ENCODE measurements around the gene AATK. TPM values are rescaled to one million over a fixed set of nuclear protein-coding genes. Genes with fewer than 3 reads are reported as not detected.
"Not testable (repeated sequence)": the region's sequence is repeated elsewhere in the genome, so short reads cannot be mapped to it uniquely, and the experiment has no call there.

The AATK gene
- total and polyA plus RNA-seq, 2 experiments from 2014 or later: 5.7 to 6.3 TPM

GRCh38 chr17:81080019-81080418 is 86.0 kb downstream of the AATK start:
- 65% methylated on average over 19 of the region's 19 CpGs for WGBS (ENCODE audit: low lambda C conversion rate, missing lambda C conversion rate)

GRCh38 chr17:81078026-81078913 is 87.8 kb downstream of the AATK start:
- 97% methylated on average over 23 of the region's 45 CpGs for WGBS (ENCODE audit: low lambda C conversion rate, missing lambda C conversion rate)
- H3K36me3 ChIP-seq (replicated peaks; ENCODE audit: insufficient read depth, low read depth); H3K27ac ChIP-seq; H3K9me3 ChIP-seq (ENCODE audit: low read depth); H3K79me2 ChIP-seq; DNase-seq (ENCODE audit: low spot score); H3K27me3 ChIP-seq; H3K9me2 ChIP-seq (replicated peaks; ENCODE audit: insufficient read depth); H4K20me1 ChIP-seq (ENCODE audit: insufficient read depth, poor library complexity, severe bottlenecking); H3K4me1 ChIP-seq (ENCODE audit: insufficient read depth); H3K4me3 ChIP-seq; H3K4me2 ChIP-seq; H2AFZ ChIP-seq: not testable (repeated sequence)

More at GRCh38 chr17:81080019-81080418, 86.0 kb downstream of the AATK start:
- Histone ChIP-seq H3K36me3 (replicated peaks; ENCODE audit: insufficient read depth, low read depth) (no peaks in the 10 kb centered on the region), H3K27me3 (no peaks in the 10 kb centered on the region), H3K9me2 (replicated peaks; ENCODE audit: insufficient read depth) (no peaks in the 10 kb centered on the region), H3K4me2 (no peak overlapping the region), H3K79me2 (no peaks in the 10 kb centered on the region), H3K4me3 (no peak overlapping the region), H3K4me1 (ENCODE audit: insufficient read depth) (peaks cover 6% of the 10 kb centered on the region), H4K20me1 (ENCODE audit: insufficient read depth, poor library complexity, severe bottlenecking) (no peaks in the 10 kb centered on the region), H3K27ac (no peak overlapping the region), H3K9me3 (ENCODE audit: low read depth) (no peaks in the 10 kb centered on the region), H2AFZ (no peak overlapping the region)
- no peak for DNase-seq (ENCODE audit: low spot score)
- TF ChIP-seq EZH2phosphoT487 (IDR thresholded peaks at IDR 0.05; ENCODE audit: low read depth, severe bottlenecking, unreplicated experiment): no peak
- TF ChIP-seq EZH2 (IDR thresholded peaks at IDR 0.05; ENCODE audit: borderline replicate concordance): no peak
- TF ChIP-seq CTCF (IDR thresholded peaks at IDR 0.05; ENCODE audit: poor library complexity): no peak

- H3K9me3 ChIP-seq (ENCODE audit: low read depth): no peaks in the 10 kb centered on the region
- H3K27ac ChIP-seq: no peak overlapping the region
- H2AFZ ChIP-seq: no peak overlapping the region
- no peaks in the 10 kb centered on the region for H4K20me1 ChIP-seq (ENCODE audit: insufficient read depth, poor library complexity, severe bottlenecking)
- H3K4me3 ChIP-seq: no peak overlapping the region
- 59% methylated on average over 14 of the region's 14 CpGs for WGBS (ENCODE audit: low lambda C conversion rate, missing lambda C conversion rate)
- H3K4me1 ChIP-seq (ENCODE audit: insufficient read depth): peaks cover 6% of the 10 kb centered on the region
- H3K9me2 ChIP-seq (replicated peaks; ENCODE audit: insufficient read depth): no peaks in the 10 kb centered on the region
- DNase-seq (ENCODE audit: low spot score): no peak
- TF ChIP-seq CTCF (IDR thresholded peaks at IDR 0.05; ENCODE audit: poor library complexity): no peak
- no peak for TF ChIP-seq EZH2phosphoT487 (IDR thresholded peaks at IDR 0.05; ENCODE audit: low read depth, severe bottlenecking, unreplicated experiment)
- TF ChIP-seq EZH2 (IDR thresholded peaks at IDR 0.05; ENCODE audit: borderline replicate concordance): no peak
- H3K36me3 ChIP-seq (replicated peaks; ENCODE audit: insufficient read depth, low read depth): no peaks in the 10 kb centered on the region
- H3K79me2 ChIP-seq: no peaks in the 10 kb centered on the region
- no peaks in the 10 kb centered on the region for H3K27me3 ChIP-seq
- no peak overlapping the region for H3K4me2 ChIP-seq
These were observed 89.8 kb downstream of the AATK start for GRCh38 chr17:81076141-81076679.

GRCh38 chr17:81075307-81075706 is 90.7 kb downstream of the AATK start:
- TF ChIP-seq CTCF (IDR thresholded peaks at IDR 0.05; ENCODE audit: poor library complexity) (no peak), EZH2 (IDR thresholded peaks at IDR 0.05; ENCODE audit: borderline replicate concordance) (no peak), EZH2phosphoT487 (IDR thresholded peaks at IDR 0.05; ENCODE audit: low read depth, severe bottlenecking, unreplicated experiment) (no peak)
- H3K27me3 ChIP-seq: no peaks in the 10 kb centered on the region
- no peak overlapping the region for H3K4me3 ChIP-seq
- H3K4me1 ChIP-seq (ENCODE audit: insufficient read depth): peaks cover 6% of the 10 kb centered on the region
- no peaks in the 10 kb centered on the region for H4K20me1 ChIP-seq (ENCODE audit: insufficient read depth, poor library complexity, severe bottlenecking)
- no peaks in the 10 kb centered on the region for H3K36me3 ChIP-seq (replicated peaks; ENCODE audit: insufficient read depth, low read depth)
- WGBS (ENCODE audit: low lambda C conversion rate, missing lambda C conversion rate): 92% methylated on average over 15 of the region's 17 CpGs
- H3K79me2 ChIP-seq: no peaks in the 10 kb centered on the region
- no peak overlapping the region for H3K4me2 ChIP-seq
- no peaks in the 10 kb centered on the region for H3K9me3 ChIP-seq (ENCODE audit: low read depth)
- DNase-seq (ENCODE audit: low spot score): no peak
- H3K27ac ChIP-seq: no peak overlapping the region
- no peaks in the 10 kb centered on the region for H3K9me2 ChIP-seq (replicated peaks; ENCODE audit: insufficient read depth)
- H2AFZ ChIP-seq: no peak overlapping the region

Measured in hepatocyte (in vitro differentiated cells).